GM18502 (cell line): ENCODE measurements around the gene RHOA.
A peak's percentile ranks its signal among the peaks of the same experiment; 100 is the strongest.

Source experiments
- ATAC-seq: cut with Tn5 transposase; IDR thresholded peaks from one replicate; pipeline ENCODE4 v1.9.1; 2021; ENCODE audit warnings: mild to moderate bottlenecking; ENCODE audit not compliant: unreplicated experiment, poor library complexity

The RHOA gene

DNA sequence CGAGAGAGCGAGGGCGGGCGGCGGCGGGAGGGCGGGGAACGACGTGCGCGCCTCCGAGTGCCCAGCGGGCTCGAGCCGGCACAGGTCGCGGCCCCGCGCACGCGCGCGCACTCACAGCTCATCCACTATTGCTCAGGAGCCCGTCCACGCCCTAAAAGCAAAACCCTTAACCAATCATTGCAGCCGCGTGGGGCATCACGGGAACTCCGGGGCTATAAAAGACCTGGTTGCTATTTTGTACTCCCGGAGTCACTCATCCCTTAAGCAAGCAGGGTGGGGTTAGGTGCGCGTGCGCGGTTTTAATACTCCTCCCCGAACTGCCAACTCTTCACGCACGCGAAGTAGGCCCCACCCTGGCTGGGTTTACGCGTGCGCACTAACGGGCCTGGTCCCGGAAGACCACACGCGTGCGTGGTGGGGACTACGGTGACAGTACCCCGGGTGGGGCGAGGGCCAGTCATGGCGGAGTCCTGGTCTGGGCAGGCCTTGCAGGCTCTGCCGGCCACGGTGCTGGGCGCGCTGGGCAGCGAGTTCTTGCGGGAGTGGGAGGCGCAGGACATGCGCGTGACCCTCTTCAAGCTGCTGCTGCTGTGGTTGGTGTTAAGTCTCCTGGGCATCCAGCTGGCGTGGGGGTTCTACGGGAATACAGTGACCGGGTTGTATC lies at the start of gene RHOA, which contains the start of gene TCTA:
Gene RHOA (minus strand): TSS at position 9 of the 664 bp plus-strand sequence. CDS start 36,387 bp downstream, outside the sequence.
Gene TCTA (plus strand): TSS at position 456 of the 664 bp plus-strand sequence. CDS start 4 bp downstream, at position 460.
- ATAC-seq = peak; percentile 80

DNA sequence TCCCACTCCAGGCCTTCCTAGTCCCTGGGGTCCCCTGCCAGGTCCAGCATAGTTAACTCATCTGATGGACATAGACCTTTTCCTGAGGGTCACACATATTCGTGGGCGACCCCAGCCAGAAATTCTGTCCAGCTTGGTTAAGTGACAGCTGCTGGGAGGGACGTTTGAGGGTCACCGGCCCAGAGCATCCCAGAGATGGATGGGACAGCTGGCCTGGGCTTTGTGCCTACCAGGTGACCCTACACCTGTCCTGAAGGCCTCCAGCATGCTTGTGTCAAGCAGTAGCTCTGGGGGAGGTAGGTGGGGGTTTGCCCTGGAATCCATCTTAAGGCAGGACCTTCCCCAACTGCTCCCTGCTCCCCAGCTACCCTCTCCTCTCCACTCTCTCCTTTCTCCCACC lies 49.2 kb upstream of the RHOA start:
- ATAC-seq = no peak

DNA sequence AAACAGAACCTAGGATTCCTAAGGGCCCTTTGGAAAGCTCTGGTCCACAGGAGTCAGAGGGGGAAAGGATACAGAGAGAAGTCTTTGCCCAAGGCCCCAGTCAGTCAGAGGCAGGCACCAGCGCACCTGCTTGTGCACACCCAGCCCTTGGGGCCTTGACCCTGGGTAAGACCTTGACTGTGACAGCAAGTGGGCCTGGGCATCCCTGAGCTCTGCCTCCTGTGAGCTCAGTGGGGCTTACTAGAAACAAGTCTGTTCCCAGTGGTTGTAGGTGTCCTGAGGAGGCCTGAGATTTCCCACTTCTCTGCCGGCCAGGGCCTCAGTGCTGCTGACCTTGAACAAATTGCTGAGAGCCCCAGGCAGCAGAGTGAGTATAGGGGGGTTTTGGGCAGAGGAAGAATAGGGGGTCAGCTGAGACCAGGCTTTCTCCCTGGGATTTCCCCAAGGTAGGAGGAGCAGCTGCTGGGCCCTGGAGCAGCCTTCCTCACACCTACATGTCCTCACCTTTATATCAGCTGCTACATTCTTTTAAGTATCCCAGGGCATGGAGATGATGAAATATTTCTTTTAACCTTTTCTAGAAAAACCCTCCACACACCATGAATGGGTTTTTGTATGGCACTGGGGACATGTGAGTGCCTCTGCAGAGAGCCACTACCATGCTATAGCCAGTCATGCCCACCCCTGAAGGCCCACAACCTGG lies 48.6 kb upstream of the RHOA start:
- ATAC-seq = no peak

DNA sequence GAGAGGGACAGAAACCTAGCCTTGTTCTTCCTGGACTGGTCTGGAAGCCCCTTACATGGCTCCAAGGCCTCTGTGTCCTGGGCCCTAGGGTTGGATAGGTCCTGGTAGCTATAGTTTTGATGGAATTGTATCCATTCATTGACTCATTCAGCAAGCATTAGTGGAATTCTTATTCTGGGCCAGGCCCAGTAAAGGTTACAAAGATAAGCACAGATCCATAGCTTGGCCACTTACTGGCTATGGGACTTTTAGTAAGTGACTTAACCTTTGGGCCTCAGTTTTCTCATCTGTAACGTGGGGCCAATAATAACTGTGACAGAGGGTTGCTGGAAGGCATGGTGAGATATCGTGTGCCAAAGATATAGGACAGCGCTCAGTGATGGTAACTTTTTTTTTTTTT lies 44.7 kb upstream of the RHOA start:
- ATAC-seq = no peak

DNA sequence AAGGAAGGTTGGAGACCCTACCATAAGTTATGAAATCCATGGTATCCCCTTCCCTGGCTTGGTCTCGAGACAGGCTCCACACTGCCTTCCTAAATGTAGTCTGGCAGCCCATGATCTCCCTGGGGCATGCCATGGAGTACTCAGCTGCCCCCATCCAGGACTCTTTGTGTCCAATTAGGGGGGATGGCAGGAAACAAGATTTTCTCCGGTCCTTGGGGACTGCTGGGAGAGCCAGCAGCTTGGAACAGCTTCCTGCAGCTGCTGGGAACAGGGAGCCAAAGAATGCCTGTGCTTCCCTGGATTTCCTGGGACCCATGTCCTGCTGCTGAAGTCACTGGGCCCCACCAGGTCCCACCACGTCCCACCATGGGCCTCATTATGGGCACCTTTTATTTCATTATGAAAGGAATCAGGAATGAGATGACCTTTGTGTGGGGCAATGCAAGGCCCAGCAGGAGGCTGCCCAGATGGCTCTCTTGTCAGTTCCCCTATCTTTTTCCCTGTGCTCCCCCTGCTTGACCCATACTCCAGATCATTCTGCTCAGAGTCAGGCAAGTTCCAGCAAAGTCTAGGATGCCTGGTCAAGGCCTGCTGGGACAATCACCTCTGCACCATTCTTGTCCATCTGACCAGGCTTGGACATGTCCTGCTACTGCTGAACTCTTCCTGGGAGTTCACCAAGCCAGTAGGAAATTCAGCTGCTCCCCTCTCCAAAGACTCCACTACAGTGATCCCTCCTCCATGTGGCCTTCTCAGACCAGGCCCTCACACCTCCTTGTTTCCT lies 43.3 kb upstream of the RHOA start:
- ATAC-seq = no peak

DNA sequence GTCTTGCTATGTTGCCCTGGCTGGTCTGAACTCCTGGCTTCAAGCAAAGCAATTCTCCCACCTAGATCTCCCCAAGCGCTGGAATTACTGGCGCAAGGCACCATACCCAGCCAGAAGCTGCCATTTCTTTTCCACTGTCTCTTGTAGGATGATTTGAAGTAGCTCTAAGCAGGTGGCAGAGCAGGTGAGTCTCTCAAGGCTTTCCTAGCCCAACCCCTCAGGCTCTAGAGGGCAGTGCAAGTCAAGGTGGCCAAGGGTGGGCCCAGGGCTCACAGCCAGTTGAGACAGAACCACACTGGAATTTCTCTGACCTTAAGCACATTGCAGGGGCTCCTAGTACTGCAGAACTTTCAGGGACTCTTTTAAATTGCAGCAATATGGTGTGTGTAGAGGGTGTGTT lies 42.7 kb upstream of the RHOA start:
- ATAC-seq = no peak

DNA sequence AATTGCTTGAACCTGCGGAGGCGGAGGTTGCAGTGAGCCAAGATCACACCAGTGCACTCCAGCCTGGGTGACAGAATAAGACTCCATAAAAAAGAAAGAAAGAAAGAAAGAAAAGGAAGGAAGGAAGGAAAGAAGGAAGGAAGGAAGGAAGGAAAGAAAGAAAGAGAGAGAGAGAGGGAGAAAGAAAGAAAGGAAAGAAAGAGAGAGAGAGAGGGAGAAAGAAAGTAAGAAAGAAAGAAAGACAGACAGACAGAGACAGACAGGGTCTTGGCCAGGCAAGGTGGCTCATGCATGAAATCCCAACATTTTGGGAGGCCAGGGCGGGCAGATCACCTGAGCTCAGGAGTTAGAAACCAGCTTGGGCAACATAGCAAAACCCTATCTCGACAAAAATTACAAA lies 41.8 kb upstream of the RHOA start:
- ATAC-seq = no peak

DNA sequence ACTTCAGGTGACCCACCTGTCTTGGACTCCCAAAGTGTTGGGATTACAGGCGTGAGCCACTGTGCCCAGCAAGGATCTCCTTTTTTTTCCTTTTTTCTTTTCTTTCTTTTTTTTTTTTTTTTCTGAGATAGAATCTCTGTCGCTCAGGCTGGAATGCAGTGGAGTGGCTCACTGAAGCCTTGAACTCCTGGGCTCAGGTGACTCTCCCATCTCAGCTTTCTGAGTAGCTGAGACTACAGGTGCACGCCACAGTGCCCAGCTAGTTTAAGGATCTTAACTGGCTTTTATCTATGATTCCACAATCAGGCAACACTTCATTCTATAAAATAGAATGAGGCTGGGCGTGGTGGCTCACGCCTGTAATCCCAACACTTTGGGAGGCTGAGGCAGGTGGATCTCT lies 33.6 kb upstream of the RHOA start:
- no peak for ATAC-seq

DNA sequence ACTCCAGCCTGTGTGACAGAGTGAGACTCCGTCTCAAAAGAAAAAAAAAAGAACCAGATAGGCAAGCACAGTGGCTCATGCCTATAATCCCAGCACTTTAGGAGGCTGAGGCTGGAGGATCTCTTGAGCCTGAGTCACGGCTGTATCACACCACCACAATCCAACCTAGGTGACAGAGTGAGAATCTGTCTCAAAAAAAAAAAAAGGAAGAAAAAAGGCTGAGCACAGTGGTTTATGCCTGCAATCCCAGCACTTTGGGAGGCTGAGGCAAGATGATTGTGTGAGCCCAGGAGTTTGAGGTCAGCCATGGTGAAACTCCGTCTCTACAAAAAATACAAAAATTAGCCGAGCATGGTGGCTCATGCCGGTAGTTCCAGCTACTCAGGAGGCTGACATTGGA lies 23.0 kb upstream of the RHOA start:
- ATAC-seq = no peak

DNA sequence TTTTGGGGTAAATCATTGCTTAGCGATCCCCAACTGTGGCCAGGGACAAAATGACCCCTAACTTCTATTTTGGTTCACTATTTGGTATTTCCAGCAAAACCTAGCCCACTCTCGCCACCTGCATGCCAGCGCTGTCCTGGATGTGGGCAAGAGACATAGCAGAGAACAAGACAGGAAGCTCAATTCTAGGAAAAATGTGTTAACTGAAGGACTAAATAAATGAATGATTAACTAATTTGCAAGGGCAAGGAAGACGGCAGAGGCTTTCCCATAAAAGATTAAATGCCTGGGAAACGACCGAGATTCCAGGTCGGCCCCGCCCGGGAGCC lies 16.9 kb upstream of the RHOA start:
- peak; percentile 2 for ATAC-seq

DNA sequence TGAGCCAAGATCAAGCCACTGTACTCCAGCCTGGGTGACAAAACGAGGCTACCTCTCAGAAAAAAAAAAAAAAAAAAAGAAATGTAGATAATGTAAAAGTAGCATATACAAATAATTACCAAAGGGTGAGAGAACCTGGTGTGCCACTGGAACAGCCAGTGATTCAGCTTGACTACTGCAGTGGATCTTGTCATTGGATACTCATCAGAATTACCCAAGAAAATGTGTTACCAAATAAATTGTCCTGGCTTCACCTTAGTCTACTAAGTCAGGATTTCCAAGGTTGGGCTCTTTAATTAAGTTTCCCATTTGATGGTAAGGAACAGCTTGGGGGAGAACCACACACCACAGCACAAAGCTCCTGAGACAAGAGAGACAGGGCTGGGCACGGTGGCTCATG lies 15.8 kb upstream of the RHOA start:
- ATAC-seq = no peak

DNA sequence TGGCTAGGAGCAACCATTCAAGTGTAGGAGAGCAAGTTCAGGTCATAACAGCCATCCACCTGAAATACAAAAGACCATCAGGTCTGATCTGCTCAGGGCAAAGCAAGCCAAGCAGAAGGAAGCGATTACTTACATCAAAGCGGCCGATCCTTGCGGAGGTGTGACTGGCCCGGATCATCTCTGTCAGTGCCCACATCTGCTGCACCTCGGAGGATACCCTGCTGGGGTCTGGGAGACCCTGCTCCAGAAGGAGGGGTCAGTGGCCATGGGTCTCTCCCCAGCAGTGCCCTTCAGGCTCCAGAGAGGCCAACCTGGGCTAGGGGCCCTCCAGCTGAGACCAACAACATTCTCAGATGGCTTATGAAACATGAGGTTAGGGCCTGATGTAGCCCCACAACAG lies 13.0 kb upstream of the RHOA start:
- ATAC-seq = no peak

DNA sequence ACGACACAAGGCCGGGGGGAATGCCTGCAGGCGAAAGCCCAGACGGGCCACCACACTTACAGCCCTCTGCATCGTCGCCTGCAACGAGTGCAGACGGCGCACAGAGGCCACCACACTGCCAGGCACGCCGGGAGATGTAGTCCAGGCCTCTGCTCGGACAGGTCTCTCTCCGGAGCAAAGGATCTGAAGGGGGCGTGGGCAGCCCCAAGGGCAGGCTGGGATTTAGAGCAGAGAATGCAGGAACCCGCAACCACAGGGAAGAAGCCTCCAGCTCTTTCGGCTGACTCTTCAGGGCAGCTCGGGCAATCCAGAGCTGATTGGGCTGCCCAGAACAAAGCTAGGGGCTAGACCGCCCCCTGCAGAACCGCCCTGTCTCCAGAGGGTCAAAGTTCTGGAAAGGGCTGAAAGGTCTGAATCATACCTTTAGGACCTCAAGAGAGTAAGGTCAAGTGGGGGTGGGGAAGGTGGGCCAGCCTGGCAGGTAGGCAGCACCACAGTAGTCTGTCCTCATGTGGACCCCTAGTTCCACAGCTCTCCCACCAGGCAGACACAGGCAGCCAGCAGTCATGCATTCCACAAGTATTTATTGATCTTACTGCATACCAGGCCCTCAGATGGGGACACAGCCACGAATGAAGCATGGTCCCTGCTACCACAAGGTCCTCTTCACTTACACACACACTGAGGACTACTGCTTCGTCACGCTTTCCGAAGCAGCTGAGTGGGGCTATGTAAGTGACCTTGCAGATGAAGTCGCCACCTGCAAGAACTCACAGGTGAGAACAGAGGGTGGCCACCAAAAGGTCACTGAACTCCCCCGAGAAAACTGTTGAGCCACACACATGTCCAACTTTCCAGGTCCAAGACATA lies 10.8 kb upstream of the RHOA start, which contains the start of gene AMT:
Gene AMT (minus strand): TSS at position 95 of the 870 bp plus-strand sequence. CDS start 23 bp downstream, at position 72.
- no peak for ATAC-seq

DNA sequence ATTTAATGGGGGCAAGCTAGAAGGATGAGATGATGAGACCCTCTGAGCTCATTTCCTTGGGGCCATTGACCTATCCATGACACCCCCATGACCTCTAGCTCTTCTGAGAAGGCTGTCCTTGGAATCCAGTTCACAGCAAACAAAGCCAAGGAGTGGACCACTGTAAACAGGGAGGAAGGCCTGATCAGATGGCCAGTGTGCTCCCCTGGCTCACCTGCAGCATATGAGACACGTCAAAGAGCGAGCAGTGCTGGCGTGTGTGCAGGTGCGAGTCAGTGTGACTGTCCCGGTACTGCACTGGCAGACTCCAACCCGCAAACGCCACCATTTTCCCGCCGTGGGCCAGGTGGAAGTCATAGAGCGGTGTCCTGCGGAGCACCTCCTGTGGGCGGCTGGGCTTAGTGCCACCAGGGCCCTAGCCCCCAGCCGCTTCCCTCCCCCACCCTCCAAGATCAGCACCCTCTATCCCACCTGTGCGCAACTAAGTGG lies 10.2 kb upstream of the RHOA start:
- ATAC-seq = no peak

DNA sequence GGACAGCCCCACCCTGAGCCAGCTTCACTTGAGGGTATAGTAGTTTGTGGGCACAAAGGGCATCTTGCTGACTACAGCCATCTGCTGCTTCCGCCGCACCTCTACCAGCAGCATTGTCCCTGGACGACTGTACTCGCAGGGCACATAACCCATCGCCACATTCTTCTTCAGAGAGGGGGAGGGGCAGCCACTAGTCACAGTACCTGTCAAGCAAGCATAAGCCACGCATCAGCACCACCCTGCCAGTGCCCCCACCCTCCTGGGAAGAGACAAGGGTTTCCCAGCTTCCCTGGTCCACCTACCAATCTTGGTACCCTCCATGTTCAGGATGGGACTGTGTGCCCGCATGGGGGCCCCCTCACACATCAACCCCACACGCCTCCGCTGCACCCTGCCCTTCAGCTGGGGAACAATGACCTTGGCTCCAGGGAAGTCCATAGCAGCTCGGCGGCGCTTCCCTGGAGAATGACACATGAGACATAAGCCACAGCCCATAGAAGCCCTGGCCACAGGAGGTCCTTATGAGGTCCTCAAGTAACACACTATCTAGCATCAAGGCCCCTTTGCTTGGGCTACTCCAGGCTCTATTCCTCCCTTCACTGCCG lies 5.8 kb upstream of the RHOA start:
- no peak for ATAC-seq

DNA sequence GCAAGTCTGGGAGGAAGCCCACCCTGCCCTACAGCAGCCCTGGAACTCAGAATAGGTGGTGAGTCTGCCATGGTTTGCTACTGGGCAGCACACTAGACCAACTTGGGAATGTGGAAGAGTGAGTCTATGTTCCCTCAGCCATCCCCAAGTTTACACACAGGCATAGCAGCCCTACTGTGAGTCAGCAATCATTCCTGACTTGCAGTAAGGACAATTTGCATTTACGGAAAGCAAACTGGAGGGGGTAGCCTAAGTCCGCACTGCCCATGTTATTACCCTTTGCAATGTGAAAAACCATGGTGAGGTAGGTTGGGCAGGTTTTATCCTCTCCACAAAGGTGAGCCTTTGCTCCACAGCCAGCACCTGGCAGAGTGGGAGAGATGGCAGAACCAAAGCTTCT lies 5.1 kb upstream of the RHOA start:
- ATAC-seq = no peak

DNA sequence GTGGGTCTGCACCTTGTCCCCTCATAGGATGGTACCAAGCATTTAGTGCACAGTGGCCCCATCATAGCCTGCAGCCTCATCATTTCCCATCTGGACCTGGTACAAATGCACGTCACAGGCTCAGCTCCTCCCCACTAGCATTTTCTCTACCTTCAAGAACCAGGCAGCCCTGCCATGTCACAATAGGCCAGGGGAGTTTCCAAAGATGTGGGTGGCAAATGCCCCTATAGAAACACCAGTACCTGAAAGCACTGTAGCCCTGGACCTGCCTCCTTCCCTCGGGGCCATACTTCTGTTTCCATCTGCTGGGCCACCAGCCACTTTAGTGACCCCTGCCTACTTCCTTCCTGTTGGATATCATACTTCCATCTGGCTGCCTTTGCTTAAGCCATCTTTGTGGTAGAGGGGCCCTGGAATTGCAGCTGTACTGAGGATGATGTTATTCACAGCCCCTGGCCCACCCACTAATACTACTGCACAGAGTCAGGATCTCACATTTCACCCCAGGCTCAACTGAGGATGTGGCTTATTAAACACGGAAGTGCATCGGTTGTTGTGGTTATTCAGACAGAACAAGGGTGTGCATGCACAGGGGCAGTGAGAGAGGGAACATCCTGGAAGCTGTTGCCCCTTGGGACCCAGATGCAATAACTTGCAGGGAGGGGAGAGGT lies 4.3 kb upstream of the RHOA start:
- ATAC-seq = no peak

DNA sequence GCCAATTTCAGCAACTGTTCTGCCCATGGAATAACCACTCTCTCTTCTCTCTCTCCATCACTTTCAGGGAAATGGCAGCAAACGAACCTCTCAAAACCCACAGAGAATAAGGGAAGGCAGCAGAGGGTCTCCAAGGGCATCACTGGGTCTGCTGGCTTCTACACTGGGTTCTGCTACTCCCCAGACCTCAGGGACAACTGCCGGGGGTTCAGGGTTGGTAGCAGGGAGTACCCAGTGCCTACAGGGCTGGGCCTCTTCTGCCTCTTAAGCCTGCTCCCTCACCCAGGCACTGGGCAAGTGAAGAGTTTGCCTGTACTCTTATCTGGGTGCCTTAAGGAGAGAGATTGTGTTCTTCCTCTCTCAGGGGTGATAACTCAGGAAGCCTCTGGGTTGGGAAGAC lies 3.0 kb upstream of the RHOA start:
- ATAC-seq = no peak

DNA sequence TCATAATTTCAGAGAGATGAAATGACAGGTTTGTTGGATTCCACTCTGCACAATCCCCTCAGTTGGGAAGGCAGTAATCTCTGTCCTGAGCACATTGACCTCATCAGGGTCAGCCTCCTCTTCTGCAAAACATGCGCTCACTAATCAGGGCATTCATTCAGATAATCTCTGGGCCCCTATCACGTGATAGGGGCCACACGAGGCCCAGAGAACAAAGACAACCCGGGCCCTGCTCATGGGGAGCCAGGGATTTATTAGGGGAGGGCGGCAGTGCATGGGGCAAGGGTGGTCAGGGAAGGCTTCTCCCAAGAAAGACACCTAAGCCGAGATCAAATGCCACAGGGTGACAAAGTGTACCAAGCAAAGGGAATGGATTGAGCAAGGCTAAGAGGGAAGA lies 1.6 kb upstream of the RHOA start:
- no peak for ATAC-seq
